NCI-H1694 (cell line): Measurements from ENCODE around the gene TRAK2.

Source experiments
- DNase-seq: peaks from one replicate; lab custom pipeline; 2025; lab: John Stamatoyannopoulos, UW

TRAK2 gene

GRCh38 chr2:201362396-201362795 is 88.9 kb downstream of the TRAK2 start:
- DNase-seq: no peak

DNA sequence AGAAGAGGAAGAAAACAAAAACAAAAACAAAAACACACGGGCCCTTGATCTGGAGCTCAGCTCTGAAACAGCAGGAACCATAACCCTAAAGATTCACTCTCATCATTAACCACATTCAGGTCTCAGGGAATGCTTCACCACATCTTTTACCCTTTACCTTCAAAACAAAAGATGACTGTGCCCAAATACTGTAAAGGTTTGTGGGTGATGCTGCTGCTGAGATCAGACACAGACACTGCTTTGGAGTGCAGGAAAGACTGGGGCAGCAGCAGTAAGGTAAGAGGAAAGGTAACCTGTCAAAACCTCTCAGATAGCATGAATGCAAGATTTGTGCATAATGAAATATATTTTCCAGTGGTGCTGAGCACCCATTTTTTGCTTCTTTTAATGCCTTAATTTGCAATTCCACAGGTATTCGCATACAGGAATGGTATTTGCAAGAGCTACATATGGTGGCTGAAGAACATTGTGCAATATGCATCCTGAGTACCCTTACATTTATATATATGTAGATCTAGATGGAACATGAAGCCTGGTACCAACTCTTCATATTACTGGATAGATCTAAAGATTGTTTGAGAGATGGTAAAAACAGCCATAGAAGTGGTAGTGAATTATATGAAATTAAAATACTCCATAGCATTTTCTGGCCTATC is 90.1 kb downstream of the TRAK2 start:
- no peak for DNase-seq

DNA sequence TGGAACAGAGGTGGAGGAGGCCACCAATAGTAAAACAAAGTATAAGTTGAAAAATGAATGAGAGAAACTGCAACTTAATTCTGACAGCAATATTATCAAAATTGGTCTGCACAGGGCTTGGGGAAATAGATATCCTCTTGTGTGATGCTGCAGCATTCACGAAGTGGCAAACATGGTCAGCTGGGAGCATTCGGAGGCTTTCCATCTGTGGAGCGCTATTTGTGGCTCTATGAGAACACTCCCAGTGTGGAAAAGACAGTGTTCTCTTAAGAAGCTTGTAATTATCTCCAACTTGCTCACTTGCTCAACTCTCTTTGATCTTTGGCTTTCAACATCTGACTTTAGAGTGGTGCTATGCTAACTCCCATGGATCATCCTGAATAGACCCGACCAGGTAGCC is 91.0 kb downstream of the TRAK2 start:
- DNase-seq: no peak

GRCh38 chr2:201358684-201359083 is 92.6 kb downstream of the TRAK2 start:
- DNase-seq: no peak

DNA sequence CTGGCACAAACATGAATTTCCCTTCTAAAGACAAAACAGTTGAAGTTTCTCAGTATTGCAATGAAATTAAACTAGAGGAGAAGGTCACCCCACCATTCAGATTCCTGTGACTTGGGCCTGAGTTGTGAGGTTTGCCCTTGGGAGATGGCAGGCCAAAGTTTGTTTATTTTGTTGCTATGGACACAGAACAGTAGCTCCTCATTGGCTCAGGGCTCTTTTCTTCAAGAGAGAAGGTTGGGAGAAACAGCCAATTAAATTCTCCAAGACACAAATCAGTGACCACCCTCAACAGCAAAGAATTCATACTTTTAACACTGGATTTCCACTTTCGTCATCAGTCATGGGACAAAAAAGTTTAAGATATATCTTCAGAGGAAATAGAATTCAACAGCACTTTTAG is 94.0 kb downstream of the TRAK2 start, which contains the start of gene FLACC1:
TSS of gene FLACC1 (minus strand) at position 125 of the 400 bp plus-strand sequence. CDS start 5,941 bp downstream, outside the sequence.
- no peak for DNase-seq

GRCh38 chr2:201353116-201353515 is 98.1 kb downstream of the TRAK2 start:
- no peak for DNase-seq

GRCh38 chr2:201350879-201351278 is 100.4 kb downstream of the TRAK2 start:
- DNase-seq: no peak

DNA sequence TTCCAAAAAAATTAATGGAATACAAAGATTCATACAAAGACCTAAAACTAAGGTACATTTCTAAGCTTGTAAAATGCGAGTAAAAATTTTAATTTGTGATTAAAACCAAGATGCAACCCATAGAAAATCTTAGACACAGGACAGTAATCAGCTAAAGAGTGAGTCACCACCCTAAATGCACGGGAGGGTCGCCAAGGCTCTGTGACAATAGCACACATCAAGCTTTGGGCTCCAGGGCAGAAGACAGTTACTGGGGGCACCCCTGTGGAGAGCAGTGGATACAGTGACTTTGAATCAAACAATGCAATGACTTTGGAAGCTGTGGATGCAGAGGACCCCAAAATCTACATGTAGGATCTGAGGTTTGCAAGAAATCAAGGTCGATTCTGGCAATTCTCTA is 101.7 kb downstream of the TRAK2 start:
- DNase-seq: no peak

- no peak for DNase-seq
These were observed 102.5 kb downstream of the TRAK2 start for GRCh38 chr2:201348758-201349157.

GRCh38 chr2:201347138-201347537 is 104.1 kb downstream of the TRAK2 start:
- no peak for DNase-seq

- DNase-seq: no peak
These were observed 105.5 kb downstream of the TRAK2 start for GRCh38 chr2:201345625-201346213.

DNA sequence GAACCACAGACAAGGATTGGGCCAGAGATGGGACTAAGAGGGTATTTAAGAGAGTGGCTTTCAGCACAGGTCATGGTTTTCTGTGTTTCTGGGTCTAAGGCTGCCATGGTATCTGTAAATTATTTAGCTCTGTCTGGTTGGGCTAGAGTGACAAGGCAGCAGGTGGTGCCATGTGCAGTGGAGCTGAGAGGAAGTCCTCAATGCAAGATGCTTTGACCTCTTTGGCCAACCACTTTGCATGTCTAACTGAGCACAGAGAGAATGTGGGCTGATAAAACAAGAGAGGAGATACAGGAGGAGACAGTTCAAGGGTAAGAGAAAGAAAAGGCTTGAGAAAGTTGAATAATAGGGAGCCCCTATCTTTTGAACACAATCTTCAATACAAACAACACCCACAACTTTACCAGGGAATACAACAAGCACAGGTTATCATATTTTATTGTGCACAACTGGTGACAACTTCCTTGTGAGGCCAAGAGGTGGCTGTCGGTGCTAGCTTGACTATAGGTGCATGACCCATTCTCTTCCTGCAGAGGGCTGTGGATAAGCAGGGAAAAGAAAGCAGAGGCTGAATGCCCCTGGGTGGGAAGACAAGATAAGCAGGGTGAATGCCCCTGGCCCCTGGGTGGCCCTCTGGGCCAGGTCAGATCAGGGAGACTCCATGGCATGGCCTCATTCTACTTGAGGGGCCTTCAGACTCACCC is 106.4 kb downstream of the TRAK2 start:
- DNase-seq: no peak

GRCh38 chr2:201343559-201343958 is 107.7 kb downstream of the TRAK2 start:
- DNase-seq: no peak

GRCh38 chr2:201342923-201343322 is 108.3 kb downstream of the TRAK2 start:
- no peak for DNase-seq

- DNase-seq: no peak
These were observed 121.8 kb downstream of the TRAK2 start for GRCh38 chr2:201329409-201329808.

DNA sequence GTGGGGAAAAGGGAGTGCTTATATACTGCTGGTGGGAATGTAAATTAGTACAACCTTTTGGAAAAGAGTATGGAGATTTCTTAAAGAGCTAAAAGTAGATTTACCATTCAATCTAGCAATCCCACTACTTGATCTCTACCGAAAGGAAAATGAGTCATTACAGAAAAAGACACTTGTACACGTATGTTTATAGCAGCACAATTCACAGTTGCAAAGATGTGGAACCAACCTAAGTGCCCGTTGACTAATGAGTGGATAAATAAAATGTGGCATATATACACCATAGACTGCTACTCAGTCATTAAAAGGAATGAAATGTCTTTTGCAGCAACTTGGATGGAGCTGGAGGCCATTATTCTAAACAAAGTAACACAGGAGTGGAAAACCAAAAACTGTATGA is 123.6 kb downstream of the TRAK2 start:
- no peak for DNase-seq
